Endodermal cell (in vitro differentiated cells): Measurements from ENCODE around the gene RNF125. TPM values are rescaled to one million over a fixed set of nuclear protein-coding genes. Genes with fewer than 3 reads are reported as not detected.
A peak's percentile ranks its signal among the peaks of the same experiment; 100 is the strongest.

ENCODE experiments used
- DNase-seq: peaks from one replicate; pipeline ENCODE4 v3.0.0-alpha.2; 2017
- H3K27ac ChIP-seq: 2 replicates; pipeline ENCODE4 v1.5.1; 2013; ENCODE audit warnings: mild to moderate bottlenecking, low read depth, low read length, moderate library complexity
- H3K27me3 ChIP-seq: 2 replicates; pipeline ENCODE4 v1.6.1; 2013; ENCODE audit warnings: mild to moderate bottlenecking, low read length, moderate library complexity; ENCODE audit not compliant: insufficient read depth, control insufficient read depth, poor library complexity, severe bottlenecking
- H3K36me3 ChIP-seq: 2 replicates; pipeline ENCODE4 v1.7.0; 2013; ENCODE audit warnings: mild to moderate bottlenecking, low read length, moderate library complexity; ENCODE audit not compliant: control insufficient read depth, insufficient read depth
- H3K4me1 ChIP-seq: one replicate; pipeline ENCODE4 v1.7.0; 2013; ENCODE audit warnings: low read length; ENCODE audit not compliant: control insufficient read depth, insufficient read depth
- H3K4me3 ChIP-seq: 2 replicates; pipeline ENCODE4 v1.5.1; 2013; ENCODE audit warnings: mild to moderate bottlenecking, low read length, moderate library complexity
- H3K9ac ChIP-seq: 2 replicates; pipeline ENCODE4 v1.6.1; 2013; ENCODE audit warnings: mild to moderate bottlenecking, low read length, moderate library complexity; ENCODE audit not compliant: poor library complexity, severe bottlenecking; ENCODE audit errors: extremely low read depth
- H3K9me3 ChIP-seq: 2 replicates; pipeline ENCODE4 v1.6.1; 2013; ENCODE audit warnings: mild to moderate bottlenecking, low read length, moderate library complexity; ENCODE audit not compliant: control insufficient read depth
- H3K27ac Mint-ChIP-seq: 2 replicates; pipeline ENCODE4 v1.8.0; 2020; ENCODE audit warnings: mixed read lengths
- H3K27me3 Mint-ChIP-seq: 2 replicates; pipeline ENCODE4 v1.8.0; 2021; ENCODE audit warnings: mild to moderate bottlenecking, mixed read lengths; ENCODE audit not compliant: insufficient read depth
- H3K36me3 Mint-ChIP-seq: 2 replicates; pipeline ENCODE4 v1.8.0; 2020; ENCODE audit warnings: low read depth, mixed read lengths
- H3K4me1 Mint-ChIP-seq: 2 replicates; pipeline ENCODE4 v1.8.0; 2020; ENCODE audit warnings: mixed read lengths
- H3K4me3 Mint-ChIP-seq: 2 replicates; pipeline ENCODE4 v1.8.0; 2020; ENCODE audit warnings: mild to moderate bottlenecking, moderate library complexity, mixed read lengths
- H3K9me3 Mint-ChIP-seq: 2 replicates; pipeline ENCODE4 v1.8.0; 2020; ENCODE audit warnings: mild to moderate bottlenecking, mixed read lengths
- WGBS, 2 experiments: methylation state at CpG; one replicate each; pipeline versions ENCODE4 v1.1.5 to v1.1.7; 2013; ENCODE audit warnings: missing lambda C conversion rate in 2 of 2, mixed read lengths in 1 of 2; ENCODE audit not compliant: insufficient coverage in 1 of 2, insufficient read length in 1 of 2; 5-methylcytosine and 5-hydroxymethylcytosine counted together
- total RNA-seq, 2 donors: library from RNA; stranded (reverse); fragmentation: NEBNext Ultra II Directional in 1 of 2; extraction: Animal tissue kit (Norgen Biotek cat#: 25700) in 1 of 2; gene quantifications; 2 replicates in 1 of 2; 3 replicates in 1 of 2; pipeline ENCODE4 v1.2.1, GENCODE V29; 2021
- TF ChIP-seq, protein P1 (sequence below): fragments of 200-600 bp; sonication (generic); conservative IDR thresholded peaks from 2 replicates; pipeline ENCODE4 v1.5.0; 2021; ENCODE audit warnings: antibody characterized with exemption, mild to moderate bottlenecking

Gene RNF125
- total RNA-seq, 2 donors from 2014 or later: 19.3 to 29.3 TPM

DNA sequence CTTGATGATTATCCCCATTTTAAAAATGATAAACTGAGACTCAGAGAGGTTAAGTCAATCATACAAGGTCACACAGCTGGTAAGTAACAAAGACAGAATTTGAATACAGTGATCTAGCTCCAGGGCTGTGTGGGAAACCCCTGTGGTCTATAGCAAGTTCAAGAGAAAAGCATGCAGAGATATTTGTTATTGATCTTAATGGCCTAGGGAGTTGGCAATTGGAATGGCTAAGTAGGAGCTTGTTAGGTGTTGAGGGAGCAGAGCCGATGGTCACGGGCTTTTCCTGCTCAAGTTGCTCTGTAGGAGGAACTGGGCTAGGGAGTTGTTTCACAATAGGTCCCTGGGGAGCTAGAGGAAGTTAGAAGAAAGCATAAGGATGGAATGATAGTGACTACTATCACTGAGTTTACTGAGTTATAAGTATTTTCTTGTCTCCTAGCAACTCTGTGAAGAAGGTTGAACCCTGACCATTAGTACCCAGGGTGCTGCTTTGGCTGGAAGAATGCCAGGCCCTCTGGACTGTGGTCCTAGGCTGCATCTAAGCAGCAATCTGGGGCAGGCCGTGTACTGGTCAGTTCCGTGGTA lies 30.0 kb downstream of the RNF125 start:
- H3K36me3 Mint-ChIP-seq: peaks cover 52% of the 10 kb centered on the region
- H3K4me1 ChIP-seq: no peaks in the 10 kb centered on the region
- H3K4me1 Mint-ChIP-seq: peaks cover 5% of the 10 kb centered on the region
- TF ChIP-seq, protein P1, sequence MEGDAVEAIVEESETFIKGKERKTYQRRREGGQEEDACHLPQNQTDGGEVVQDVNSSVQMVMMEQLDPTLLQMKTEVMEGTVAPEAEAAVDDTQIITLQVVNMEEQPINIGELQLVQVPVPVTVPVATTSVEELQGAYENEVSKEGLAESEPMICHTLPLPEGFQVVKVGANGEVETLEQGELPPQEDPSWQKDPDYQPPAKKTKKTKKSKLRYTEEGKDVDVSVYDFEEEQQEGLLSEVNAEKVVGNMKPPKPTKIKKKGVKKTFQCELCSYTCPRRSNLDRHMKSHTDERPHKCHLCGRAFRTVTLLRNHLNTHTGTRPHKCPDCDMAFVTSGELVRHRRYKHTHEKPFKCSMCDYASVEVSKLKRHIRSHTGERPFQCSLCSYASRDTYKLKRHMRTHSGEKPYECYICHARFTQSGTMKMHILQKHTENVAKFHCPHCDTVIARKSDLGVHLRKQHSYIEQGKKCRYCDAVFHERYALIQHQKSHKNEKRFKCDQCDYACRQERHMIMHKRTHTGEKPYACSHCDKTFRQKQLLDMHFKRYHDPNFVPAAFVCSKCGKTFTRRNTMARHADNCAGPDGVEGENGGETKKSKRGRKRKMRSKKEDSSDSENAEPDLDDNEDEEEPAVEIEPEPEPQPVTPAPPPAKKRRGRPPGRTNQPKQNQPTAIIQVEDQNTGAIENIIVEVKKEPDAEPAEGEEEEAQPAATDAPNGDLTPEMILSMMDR: no peak
- no peaks in the 10 kb centered on the region for H3K27me3 Mint-ChIP-seq
- no peaks in the 10 kb centered on the region for H3K9me3 Mint-ChIP-seq
- whole genome bisulfite sequencing, 2 experiments: 92 to 94% methylated on average over 2 to 4 of the region's 4 CpGs
- no peak overlapping the region for H3K4me3 ChIP-seq
- DNase-seq: no peak
- H3K27me3 ChIP-seq: no peaks in the 10 kb centered on the region
- H3K4me3 Mint-ChIP-seq: no peak overlapping the region
- peak overlapping the region; percentile 6 for H3K27ac Mint-ChIP-seq
- peaks cover 87% of the 10 kb centered on the region for H3K36me3 ChIP-seq
- no peak overlapping the region for H3K9ac ChIP-seq
- H3K27ac ChIP-seq: no peak overlapping the region
- H3K9me3 ChIP-seq: peaks cover 4% of the 10 kb centered on the region

DNA sequence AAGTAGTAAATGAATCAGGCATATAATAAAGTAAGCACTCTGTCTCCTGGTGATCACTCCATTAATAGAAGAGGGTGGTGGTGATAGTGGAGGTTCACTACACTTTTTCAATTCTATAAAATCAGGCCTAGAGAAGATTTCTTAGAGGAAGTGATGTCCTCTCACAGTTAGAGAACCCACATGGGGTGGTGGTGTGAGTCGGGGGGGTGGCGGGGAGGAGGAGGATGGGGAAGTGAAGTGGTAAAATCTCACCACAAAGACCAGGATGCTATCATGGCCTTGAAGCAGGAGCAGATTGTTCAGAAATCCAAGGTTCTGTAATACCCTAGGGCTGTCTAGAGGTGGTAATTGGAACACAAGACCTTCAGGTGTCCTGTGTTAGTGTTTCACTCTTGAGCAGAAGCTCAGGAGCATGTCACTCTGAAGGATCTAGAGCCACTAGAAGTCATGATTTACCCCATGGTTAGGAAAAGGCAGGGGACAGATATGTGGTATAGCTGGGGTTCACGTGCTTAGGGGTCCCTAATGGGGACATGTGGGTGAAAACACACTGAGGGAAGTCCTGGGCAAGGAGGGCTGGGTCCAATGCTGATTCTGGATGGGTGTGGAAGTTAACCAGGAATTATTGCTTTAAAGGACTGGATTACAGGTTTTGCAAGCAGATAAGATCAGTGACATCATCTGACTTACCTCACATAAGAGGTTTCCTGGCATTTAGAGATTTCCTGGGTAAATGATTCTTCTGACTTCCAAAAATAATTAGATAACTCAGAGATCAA lies 31.0 kb downstream of the RNF125 start:
- Mint-ChIP-seq H3K36me3 (peaks cover 54% of the 10 kb centered on the region), H3K4me1 (peaks cover 5% of the 10 kb centered on the region), H3K27me3 (no peaks in the 10 kb centered on the region), H3K4me3 (no peak overlapping the region), H3K9me3 (no peaks in the 10 kb centered on the region), H3K27ac (peak overlapping the region; percentile 28)
- WGBS, 2 experiments: 92% methylated on average over 3 of the region's 3 CpGs; no CpG with 5 or more reads in 1 of the 2 experiments
- TF ChIP-seq, protein P1: no peak
- Histone ChIP-seq H3K36me3 (peaks cover 87% of the 10 kb centered on the region), H3K27me3 (no peaks in the 10 kb centered on the region), H3K4me3 (no peak overlapping the region), H3K4me1 (no peaks in the 10 kb centered on the region), H3K9me3 (peaks cover 3% of the 10 kb centered on the region), H3K27ac (no peak overlapping the region), H3K9ac (no peak overlapping the region)
- DNase-seq: no peak

DNA sequence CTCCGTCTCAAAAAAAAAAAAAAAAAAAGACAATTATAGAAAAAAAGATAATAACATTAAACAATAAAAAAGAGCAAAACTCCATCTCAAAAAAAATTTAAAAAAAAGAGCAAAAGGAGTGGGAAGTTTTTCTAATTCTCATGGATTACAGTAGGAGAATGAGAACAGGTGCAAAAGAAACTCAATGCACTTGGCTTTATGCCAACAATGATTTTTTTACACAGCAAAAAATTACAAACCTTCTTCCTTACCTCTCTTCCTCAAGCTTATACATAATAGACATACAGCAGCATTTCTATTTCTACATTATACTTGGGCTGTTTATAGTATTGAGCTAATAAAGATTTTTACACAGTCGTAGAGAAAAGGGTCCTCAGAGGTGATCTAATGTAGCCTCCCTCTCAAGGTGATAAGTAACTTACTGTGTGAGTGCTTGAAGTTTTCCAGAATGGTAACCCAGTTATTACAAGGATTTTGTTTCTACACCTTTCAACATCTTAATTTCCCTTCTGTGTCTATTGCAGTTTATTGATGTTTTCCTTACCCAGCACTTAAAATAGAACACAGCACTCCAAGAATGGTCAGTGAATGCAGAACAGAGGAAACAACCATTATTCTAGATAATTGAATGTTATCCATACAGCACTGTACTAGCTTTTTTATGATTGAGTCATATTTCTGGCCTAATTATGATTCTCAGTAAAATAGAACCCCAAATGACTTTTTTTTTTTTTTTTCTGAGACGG lies 38.2 kb downstream of the RNF125 start:
- Histone ChIP-seq H3K9ac (no peak overlapping the region), H3K4me3 (no peak overlapping the region), H3K27ac (no peak overlapping the region), H3K9me3 (peaks cover 4% of the 10 kb centered on the region), H3K4me1 (no peaks in the 10 kb centered on the region), H3K36me3 (peaks cover 79% of the 10 kb centered on the region), H3K27me3 (no peaks in the 10 kb centered on the region)
- no peak overlapping the region for H3K27ac Mint-ChIP-seq
- peaks cover 57% of the 10 kb centered on the region for H3K36me3 Mint-ChIP-seq
- no peak overlapping the region for H3K4me3 Mint-ChIP-seq
- TF ChIP-seq, protein P1: no peak
- peaks cover 14% of the 10 kb centered on the region for H3K4me1 Mint-ChIP-seq
- H3K9me3 Mint-ChIP-seq: no peaks in the 10 kb centered on the region
- no peak for DNase-seq
- H3K27me3 Mint-ChIP-seq: no peaks in the 10 kb centered on the region
- WGBS, 2 experiments: 93% methylated on average over 2 of the region's 3 CpGs; no CpG with 5 or more reads in 1 of the 2 experiments
